NCI-H2171 treated with DMSO at 0.1 percent for 48 hours (cell line): Measurements from ENCODE around the gene DCAF12L1.

ENCODE experiments used
- DNase-seq: peaks from one replicate; lab custom pipeline; 2025; lab: John Stamatoyannopoulos, UW

Gene DCAF12L1

DNA sequence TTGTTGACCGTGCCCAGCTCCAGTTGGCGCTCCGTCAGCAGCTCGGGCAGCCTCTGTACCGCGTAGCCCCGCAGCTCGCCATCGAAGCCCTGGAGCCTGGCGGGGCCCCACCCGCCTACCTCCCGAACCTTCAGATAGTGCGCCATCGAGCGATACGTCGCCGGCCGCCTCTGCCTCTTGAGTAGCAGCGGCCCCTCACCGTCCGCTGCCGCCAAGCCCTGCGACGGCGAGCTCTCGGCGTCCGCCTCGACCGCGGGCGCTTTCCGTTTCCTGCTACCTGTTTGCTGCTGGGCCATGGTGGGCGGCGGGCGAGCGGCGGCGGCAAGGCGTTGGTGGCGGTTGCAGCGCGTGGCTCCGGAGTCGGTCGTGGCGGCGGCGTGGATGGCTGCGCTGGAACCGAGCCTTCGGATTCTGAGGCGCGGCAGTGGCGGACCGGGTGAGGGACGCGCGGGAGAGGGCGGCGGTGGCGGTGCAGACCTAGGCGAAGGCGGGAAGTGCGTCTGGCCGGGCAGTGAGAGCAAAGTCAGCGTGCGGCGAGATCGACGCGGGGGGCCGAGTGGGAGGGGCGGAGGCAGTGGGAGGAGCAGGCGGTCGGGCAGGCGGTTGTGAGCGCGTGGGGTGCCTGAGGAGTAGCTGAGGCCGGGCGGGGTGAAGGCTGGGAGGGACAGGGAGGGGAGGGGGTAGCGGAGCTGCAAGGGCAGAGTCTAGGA lies at the start of gene DCAF12L1:
Gene DCAF12L1, minus strand, starts transcription at position 502 of the 710 bp plus-strand sequence. Its CDS starts 206 bp downstream, at position 296.
- DNase-seq = no peak

DNA sequence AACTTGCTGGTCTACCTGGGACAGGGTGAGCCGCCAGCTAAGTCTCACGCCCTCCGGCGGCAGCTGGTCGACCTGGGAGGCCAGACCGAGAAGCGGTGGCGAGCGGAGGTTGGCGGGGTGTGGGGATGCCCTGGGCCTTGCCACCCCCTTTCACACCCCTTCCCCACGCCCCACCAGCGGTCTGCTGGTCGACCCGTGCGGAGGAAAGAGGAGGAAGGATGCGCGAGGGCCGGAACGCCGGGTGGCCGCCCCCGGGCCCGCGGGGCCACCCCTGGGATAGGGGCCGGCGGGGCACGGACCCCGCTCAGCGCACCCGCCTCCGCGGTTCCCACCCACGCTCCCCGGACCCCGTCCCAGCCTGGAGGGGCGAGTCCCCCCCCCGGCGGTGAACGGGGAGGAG lies 28.3 kb upstream of the DCAF12L1 start:
- no peak for DNase-seq

DNA sequence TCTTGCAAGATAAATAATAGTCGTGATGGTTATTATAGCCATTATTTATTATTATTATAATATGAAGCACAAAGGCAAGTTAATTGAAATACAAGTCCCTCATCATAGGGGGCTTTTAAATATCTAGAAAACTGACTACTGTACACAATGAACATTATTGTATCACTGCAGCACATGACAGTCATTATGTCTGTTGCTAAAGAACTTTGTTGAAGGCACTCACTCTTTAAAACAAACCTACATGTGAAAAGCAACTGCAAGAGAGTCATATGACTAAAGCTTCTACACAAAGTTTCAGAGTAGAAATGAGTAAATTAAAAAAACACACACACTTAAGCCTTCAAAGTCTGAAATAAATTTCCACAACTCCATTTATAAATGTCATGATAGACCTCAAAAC lies 23.3 kb upstream of the DCAF12L1 start:
- no peak for DNase-seq

DNA sequence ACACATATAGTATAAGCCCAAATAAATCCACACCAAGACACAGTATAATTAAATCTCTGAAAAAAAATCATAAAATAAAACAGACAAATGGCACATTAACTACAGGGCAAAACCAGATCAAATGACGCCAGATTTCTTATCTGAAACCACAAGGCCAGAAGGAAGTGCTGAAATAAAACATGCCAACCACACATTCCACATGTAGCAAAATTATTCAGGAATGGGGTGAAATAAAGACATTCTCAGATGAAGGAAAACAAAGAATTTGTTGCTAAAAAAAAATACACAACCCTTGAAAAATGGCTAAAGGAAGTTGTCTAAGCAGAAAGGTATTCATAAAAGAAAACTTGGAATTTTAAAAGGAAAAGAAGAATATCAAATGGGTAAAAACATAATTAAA lies 4.5 kb upstream of the DCAF12L1 start:
- peak; percentile 1 for DNase-seq

DNA sequence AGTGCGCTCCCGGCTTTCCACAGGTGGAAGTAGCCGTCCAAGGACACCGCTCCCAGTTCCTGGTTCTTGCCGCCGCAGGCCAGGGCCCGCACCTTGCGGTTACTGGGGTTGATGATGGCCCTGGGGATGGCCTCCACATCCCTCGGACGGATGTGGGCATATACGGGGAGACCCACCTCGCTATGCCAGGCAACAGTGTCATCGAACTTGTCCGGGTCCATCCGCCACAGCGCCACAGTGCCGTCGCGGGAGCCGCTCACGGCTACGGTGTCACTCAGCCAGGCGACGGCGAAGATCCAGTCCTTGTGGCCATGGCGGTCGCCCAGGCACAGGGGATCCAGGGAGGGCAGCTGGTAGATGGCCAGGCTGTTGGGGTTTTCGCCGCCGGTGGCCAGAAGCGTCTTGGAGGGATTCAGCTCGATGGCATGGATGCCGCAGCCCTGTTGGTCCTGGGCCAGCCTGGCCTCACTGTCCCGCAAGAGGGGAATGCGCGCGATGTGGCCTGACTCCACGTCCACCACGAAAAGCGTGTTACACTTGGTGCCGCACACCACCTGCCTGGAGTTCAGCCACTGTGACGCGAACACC lies 795 bp downstream of the DCAF12L1 start:
- no peak for DNase-seq

DNA sequence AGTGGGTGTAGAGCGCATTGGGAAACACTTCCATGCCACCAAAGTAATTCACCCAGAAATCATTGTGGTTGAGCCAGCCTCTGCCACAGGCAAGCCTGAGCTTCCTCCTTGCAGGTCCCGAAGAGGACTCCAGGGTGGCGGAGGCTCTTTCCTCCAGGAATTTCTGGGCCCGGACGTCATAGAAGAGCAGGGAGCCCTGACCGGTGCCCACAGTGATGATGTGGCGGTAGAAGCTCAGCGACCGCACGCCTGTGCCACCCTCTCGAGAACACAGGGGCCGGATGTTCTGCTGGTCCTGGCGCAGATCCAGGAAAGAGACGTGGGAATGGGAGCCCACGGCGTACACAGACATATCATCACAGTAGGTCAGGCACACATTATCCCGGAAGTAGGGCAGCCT lies 1.3 kb downstream of the DCAF12L1 start:
- no peak for DNase-seq

DNA sequence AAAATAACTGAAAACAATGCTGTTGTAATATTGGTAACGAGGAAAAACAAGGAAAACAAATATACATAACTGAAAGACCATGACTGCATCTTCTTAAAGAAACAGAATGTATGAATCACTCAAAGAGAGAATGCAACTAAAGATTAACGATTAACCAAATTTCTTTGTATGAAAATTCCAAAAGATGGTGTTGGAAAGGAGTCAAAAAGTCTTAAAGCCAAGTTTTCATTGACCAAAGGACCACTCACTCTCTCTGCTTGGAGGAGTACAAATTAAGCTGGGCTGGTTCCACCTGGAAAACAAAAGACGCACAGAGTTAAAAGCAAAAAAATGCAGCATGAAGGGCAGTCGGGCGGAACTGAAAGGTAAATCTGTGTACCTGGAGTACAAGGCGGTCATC lies 1.8 kb downstream of the DCAF12L1 start:
- DNase-seq = no peak

DNA sequence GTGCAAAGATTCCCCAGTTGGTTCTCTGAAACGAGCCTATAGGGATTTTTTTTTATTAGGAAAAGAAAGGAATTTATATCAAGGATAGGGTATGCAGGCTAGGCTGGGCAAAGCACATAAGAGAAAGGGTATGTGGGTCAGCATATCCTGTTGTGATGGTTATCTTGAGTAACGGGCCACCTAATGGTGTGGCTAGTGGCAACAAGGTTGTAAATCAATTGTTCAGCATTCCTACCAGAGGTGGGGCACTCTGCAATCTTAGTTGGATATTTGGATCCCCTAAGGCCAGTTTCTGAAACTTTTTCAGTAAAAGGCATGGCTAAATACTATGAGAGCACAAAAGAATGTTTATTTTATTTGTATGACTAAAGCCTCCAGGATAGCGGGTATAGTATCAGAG lies 42.7 kb downstream of the DCAF12L1 start:
- no peak for DNase-seq
